ENCODE data around the gene AGBL4.

Gene AGBL4

DNA sequence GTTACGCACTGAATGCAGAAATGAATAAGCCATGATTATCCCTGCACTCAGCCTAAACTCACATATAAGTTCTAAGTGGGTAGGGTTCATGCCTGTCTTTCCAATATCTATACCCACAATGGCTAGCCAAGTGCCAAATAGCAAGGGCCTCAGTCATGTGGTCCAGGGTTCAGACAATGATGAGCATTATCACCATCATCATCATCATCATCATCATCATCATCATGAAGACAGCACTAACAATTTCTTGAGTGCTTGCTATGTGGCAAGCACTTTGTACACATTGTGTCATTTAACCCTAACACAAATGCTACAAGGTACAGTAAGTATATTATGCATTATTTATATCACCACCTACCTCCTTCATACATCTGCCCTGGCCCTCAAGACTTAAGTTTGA is 500.0 kb downstream of the AGBL4 start:
- H3K27ac ChIP-seq, result no peak overlapping the region
- TF ChIP-seq, protein P1, sequence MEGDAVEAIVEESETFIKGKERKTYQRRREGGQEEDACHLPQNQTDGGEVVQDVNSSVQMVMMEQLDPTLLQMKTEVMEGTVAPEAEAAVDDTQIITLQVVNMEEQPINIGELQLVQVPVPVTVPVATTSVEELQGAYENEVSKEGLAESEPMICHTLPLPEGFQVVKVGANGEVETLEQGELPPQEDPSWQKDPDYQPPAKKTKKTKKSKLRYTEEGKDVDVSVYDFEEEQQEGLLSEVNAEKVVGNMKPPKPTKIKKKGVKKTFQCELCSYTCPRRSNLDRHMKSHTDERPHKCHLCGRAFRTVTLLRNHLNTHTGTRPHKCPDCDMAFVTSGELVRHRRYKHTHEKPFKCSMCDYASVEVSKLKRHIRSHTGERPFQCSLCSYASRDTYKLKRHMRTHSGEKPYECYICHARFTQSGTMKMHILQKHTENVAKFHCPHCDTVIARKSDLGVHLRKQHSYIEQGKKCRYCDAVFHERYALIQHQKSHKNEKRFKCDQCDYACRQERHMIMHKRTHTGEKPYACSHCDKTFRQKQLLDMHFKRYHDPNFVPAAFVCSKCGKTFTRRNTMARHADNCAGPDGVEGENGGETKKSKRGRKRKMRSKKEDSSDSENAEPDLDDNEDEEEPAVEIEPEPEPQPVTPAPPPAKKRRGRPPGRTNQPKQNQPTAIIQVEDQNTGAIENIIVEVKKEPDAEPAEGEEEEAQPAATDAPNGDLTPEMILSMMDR (conservative IDR thresholded peaks at IDR 0.05; ENCODE audit: low read depth), result no peak
- no peak for DNase-seq (ENCODE audit: low spot score)
- CTCF ChIA-PET, result no interaction called here
- POLR2A ChIA-PET (ENCODE audit: low non-redundant PET), result no interaction called here

DNA sequence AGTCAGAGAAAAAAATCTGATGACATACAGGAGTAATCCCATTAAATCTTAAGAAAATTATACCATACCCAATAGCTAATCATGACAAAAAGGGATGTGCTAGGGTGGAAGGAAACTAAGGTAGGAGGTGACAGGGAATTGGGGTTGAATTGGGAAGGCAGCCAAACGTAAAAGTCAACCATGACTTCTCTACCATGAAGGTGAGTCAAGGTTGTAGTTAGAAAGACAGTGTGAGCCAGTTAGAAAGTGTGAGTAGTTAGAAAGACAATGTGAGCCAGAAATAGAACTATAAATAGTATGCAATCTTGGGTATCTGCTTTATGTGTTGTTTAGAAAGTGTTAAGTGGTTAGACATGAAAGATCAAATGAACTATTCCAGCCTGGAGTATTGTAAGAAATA is 556.8 kb downstream of the AGBL4 start:
- no peak for DNase-seq (ENCODE audit: low spot score)
- CTCF ChIA-PET, result no interaction called here
- no peak overlapping the region for H3K27ac ChIP-seq
- TF ChIP-seq, protein P1 (conservative IDR thresholded peaks at IDR 0.05; ENCODE audit: low read depth), result no peak
- POLR2A ChIA-PET (ENCODE audit: low non-redundant PET), result no interaction called here

DNA sequence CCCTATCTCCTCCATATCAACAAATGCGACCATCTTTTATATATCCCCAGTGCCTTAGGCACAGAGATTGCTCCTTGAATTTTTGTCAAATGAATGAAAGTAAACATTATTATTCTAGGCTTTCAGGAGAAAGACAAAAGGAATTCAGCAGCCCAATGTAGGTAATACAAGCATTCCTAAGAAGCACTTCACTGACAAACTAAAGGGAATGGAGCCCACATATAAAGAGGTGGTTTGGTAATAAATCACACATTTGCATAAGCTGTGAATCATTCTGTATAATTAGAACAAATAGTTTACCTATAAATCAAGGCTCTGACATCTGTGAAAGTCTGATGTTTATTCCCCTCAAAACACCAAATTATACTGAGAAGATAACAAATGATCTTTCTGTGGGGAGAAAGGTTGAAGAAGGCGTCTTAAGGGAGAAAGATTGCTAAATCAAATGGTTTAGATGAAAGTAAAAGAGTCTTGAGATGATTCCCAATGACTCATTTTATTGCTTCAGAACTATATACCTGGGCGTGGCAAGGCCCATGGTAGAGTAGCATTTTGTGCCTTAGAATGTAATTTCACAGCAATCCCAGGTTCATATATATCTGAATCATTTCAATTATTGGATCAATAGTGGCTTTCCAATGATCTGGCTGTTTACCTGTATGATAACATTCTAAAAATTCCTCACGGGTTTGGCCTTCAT is 558.1 kb downstream of the AGBL4 start:
- POLR2A ChIA-PET (ENCODE audit: low non-redundant PET), result no interaction called here
- no peak for DNase-seq (ENCODE audit: low spot score)
- TF ChIP-seq, protein P1 (conservative IDR thresholded peaks at IDR 0.05; ENCODE audit: low read depth), result no peak
- H3K27ac ChIP-seq, result no peak overlapping the region
- CTCF ChIA-PET, result no interaction called here

DNA sequence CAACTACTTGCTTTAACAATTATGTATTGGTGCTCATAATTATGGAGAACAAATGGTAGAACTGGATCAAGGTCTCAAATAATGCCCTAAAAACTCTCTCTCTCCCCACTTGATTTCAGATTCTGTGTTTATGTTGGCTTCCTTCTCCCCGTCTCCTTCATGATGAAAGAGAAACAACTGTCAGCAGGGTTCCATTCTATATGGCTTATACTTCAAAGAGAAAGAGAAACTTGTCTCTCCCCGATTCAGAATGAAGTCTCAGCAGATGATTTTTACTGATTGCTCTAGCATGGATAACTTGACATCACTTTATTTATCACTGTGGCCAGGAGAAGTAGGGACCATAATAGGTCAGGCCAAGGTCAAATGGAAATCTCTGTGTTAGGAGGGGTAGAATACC is 575.6 kb downstream of the AGBL4 start:
- DNase-seq (ENCODE audit: low spot score), result no peak
- no peak overlapping the region for H3K27ac ChIP-seq
- CTCF ChIA-PET, result no interaction called here
- POLR2A ChIA-PET (ENCODE audit: low non-redundant PET), result no interaction called here
- TF ChIP-seq, protein P1 (conservative IDR thresholded peaks at IDR 0.05; ENCODE audit: low read depth), result no peak

DNA sequence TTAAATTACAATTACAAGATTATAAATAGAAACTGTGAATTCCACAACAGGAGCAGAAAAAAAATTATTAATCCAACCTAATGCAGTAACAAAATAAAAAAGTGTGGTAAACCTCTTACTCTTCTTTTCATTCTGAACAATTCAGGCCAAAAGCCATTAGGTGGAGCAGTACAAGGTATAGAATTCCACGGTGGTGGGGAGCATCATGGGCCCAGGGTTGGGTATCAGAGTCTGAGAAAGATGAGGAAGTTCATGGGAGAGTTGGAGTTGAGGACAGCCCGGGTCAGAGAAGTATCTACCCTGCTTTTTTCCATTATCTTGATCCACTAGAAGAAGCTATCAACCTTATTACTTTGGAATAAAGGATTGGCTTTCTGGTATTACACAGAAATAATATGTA is 586.9 kb downstream of the AGBL4 start:
- POLR2A ChIA-PET (ENCODE audit: low non-redundant PET), result no interaction called here
- CTCF ChIA-PET, result interaction anchor here (0.6 kb wide), 2 partner anchors 308 to 1283 kb away, joined by 3 read pairs; no protein-coding TSS in a partner anchor
- no peak for DNase-seq (ENCODE audit: low spot score)

DNA sequence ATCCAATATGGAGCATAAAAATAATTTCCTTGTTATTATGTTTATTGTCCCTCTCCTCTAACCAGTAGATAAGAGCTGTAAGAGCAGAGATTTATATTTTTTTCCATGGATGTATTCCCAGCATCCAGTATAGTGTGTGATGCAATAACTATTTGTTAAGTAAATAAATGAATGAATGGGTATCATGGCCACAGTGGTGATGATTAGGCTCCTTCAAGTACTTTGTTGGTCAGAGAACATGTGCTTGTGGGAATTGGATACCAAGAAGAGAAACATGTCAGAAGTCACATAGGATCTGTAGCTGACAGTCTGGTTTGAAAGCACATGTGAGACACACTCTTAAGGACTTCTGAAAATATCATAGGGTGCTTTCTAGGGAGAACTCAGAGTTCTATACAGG is 588.5 kb downstream of the AGBL4 start:
- DNase-seq (ENCODE audit: low spot score), result no peak
- ChIA-PET CTCF (no interaction called here), POLR2A (ENCODE audit: low non-redundant PET) (no interaction called here)
- TF ChIP-seq, protein P1 (conservative IDR thresholded peaks at IDR 0.05; ENCODE audit: low read depth), result no peak
- no peak overlapping the region for H3K27ac ChIP-seq

More for the DNA sequence above, 586.9 kb downstream of the AGBL4 start:
- TF ChIP-seq, protein P1 (conservative IDR thresholded peaks at IDR 0.05; ENCODE audit: low read depth), result no peak
- no peak overlapping the region for H3K27ac ChIP-seq

Data from RWPE1 (cell line).